Measurements from ENCODE around the gene NUDT22.

- TF ChIP-seq CTCF (IDR thresholded peaks at IDR 0.05) (no peak), POLR2A (IDR thresholded peaks at IDR 0.05) (no peak)
These were observed 18.9 kb downstream of the NUDT22 start for GRCh38 chr11:64244966-64245365.
